Activated CD8-positive, alpha-beta memory T cell treated with anti-CD3 and anti-CD28 coated beads for 36 hours (primary cell): ENCODE results near the gene INA. TPM values are rescaled to one million over a fixed set of nuclear protein-coding genes. Genes with fewer than 3 reads are reported as not detected.

Experiments used
- CTCF ChIA-PET: fragments of 350-600 bp; sonication (Branson Sonifier 250); formaldehyde crosslinking; loops from one replicate; lab custom pipeline; 2021; ENCODE audit warnings: antibody characterized with exemption; lab: Charles Lee
- POLR2A ChIA-PET: fragments of 350-600 bp; sonication (Branson Sonifier 250); formaldehyde crosslinking; loops from one replicate; lab custom pipeline; 2021; ENCODE audit warnings: antibody characterized with exemption; lab: Charles Lee
- total RNA-seq, 2 experiments: library from RNA; stranded (reverse); gene quantifications; one replicate each; pipeline ENCODE4 v1.2.3, GENCODE V29; 2021

INA gene
- total RNA-seq, 2 experiments from 2014 or later = 0.63 to 0.82 TPM

DNA sequence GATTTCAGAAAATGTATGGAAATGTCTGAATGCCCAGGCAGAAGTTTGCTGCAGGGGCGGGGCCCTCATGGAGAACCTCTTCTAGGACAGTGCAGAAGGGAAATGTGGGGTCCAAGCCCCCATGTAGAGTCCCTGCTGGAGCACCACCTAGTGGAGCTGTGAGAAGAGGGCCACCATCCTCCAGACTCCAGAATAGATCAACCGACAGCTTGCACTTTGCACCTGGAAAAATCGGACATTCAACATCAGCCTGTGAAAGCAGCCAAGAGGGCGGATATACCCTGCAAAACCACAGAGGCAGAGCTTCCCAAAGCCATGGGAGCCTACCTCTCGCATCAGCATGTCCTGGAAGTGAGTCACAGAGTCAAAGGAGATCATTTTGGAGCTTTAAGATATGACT is 16.9 kb upstream of the INA start:
- POLR2A ChIA-PET = no interaction called here
- CTCF ChIA-PET = interaction anchor here (0.5 kb wide), 1 partner anchor 55 kb away, joined by 3 read pairs; no protein-coding TSS in a partner anchor

DNA sequence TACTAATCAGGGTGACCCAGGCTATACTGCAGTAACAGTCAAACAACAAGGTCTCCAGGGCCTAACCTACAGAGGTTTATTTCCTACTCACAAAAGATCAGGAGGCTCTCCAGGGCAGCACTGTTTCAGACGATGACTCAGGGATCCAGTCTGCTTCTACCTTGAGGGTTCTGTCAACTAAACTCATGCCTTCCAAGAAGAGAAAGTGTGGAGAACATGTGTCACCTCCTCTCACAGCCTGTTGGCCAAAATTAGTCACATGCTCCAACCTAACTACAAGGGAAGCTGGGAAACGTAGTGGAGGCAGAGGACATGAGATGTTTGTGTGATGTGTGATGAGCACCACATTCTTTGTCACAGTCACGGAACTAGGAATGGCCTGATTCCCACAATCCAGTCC is 14.7 kb upstream of the INA start:
- ChIA-PET POLR2A (no interaction called here), CTCF (interaction anchor here (0.7 kb wide), 1 partner anchor 268 kb away, joined by 3 read pairs; no protein-coding TSS in a partner anchor)

DNA sequence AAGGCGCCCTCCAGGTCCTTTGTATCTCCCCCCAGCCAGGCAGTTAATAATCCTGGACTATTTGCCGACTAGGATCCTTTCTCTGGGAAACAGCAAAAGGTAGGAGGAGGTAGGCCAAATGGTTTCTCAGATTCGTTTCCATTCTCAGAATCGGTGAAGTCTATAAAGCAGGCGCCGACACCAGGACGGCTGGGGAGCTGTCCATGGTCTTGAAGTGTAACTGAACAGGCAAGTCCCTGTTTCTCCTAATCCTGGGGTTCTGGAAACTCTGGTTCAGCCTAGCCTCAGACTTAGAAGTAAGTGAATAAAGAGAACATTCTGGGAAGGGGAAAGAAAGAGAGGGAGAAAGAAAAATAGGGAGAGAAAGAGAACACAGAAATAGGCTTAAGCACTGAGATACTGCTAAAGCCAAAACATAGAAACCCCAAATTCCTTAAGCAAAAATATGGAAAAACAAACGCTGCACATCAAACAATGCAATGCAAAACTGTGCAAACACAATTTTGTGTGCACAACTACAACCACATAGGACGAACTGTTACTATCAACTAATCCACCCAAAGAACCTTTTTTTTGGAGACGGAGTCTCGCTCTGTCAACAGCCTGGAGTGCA is 11.1 kb upstream of the INA start:
- ChIA-PET CTCF (no interaction called here), POLR2A (no interaction called here)

DNA sequence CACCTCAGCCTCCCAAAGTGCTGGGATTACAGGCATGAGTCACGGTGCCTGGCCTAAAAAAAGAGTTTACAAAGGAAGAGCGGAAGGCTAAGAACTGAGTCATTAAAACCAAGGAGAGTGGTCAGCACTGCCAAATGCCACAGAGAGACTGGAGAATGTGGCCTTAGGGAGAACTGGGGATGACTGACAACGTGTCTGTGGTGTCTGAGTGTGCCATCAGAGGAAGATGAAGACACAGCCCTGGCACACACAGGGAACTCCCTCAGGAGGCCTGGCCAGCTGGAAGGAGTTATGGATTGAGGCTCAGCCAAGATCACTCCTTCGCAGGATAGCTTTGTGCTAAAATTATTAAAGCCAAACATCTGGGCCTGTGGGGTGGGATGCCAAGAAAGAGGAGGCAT is 3.9 kb upstream of the INA start:
- POLR2A ChIA-PET = no interaction called here
- CTCF ChIA-PET = no interaction called here

DNA sequence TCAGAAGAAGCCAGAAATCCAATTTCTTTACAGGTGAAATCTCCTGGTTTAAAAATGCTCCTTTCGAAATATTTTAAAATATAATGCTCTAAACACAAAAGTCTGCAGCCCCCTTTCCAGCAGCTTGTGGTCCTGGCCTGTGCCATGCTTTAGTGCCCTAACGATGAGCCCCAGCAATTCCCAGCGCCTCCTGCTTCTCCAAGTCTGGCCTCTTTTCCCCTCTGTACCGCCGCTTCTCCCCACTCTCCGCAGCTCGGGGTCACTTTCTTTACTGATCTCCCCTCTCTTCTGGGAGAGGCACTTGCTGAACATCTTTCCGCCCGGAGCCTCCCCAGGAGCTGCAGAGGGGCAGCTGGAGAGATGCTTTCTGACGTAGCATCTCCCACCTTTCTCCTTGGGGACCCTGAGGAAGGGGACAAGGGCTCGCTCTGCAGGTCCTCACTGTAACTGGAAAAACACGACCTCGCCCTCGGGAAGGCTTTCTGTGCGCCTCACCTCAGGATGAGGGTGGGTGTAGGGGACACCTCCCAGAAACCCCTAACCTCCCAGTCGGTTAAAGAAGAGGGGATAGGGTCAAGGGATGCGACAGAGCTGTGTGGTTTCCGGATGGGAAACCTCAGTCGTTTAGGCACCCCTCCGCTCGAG is 565 bp upstream of the INA start:
- CTCF ChIA-PET = interaction anchor here (0.8 to 1.3 kb wide), 2 partner anchors 12 to 85 kb away, joined by 3 to 5 read pairs; no protein-coding TSS in a partner anchor
- POLR2A ChIA-PET = no interaction called here

DNA sequence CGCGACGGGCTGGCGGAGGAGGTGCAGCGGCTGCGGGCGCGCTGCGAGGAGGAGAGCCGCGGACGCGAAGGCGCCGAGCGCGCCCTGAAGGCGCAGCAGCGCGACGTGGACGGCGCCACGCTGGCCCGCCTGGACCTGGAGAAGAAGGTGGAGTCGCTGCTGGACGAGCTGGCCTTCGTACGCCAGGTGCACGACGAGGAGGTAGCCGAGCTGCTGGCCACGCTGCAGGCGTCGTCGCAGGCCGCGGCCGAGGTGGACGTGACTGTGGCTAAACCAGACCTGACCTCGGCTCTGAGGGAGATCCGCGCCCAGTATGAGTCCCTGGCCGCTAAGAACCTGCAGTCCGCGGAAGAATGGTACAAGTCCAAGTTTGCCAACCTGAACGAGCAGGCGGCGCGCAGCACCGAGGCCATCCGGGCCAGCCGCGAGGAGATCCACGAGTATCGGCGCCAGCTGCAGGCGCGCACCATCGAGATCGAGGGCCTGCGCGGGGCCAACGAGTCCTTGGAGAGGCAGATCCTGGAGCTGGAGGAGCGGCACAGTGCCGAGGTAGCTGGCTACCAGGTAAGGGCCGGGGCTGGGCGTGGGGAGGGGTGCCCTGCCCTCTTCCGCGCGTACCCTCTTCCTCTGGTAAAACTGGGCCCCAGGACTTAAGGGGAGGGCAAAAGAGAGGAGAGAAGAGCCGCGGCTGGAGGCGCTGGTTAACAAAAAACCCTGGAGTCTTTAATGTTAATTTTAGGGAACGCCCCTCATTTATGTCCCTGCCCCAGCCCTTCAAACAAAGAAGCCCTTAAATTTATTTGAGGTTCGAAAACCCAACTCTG is 987 bp downstream of the INA start:
- ChIA-PET POLR2A (interaction anchor here (0.6 kb wide), 1 partner anchor 373 kb away, joined by 3 read pairs; no protein-coding TSS in a partner anchor), CTCF (interaction anchor here (1.3 kb wide), 1 partner anchor 87 kb away, joined by 5 read pairs; no protein-coding TSS in a partner anchor)

DNA sequence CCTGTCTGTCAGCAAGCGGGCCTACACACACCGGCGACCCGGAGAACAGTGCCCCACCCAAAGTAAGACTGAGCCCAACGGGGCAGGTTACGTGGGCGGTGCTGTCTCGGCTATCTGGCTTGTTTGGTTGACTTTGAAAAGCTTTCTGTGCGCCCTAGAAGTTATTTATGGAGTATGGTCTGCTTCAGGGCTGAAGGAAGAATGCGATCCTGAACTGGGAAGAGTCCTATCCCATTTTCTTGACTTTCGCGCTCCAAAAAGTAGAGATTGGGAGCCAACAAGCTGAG is 1.5 kb downstream of the INA start:
- ChIA-PET CTCF (no interaction called here), POLR2A (interaction anchor here (0.6 kb wide), 1 partner anchor 374 kb away, joined by 3 read pairs; no protein-coding TSS in a partner anchor)

DNA sequence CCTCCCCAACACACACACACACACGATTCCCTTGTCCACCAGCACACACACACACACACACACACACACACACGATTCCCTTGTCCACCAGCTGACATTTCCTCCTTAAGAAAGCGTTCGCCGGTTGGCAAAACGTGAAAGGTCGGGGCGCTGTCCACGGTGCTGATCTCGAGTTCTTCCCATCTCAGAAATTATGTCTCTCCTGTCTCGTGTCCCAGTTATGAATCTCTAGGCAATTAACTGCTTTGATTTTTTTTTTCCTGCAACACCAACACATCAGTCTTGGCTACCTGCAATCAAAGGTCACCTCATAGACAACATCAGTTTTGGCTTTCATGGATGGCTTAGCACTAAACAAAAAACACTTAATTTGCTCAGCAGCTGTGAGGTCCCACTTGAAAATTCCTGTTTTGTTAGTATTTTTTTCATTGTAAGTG is 1.9 kb downstream of the INA start:
- CTCF ChIA-PET = no interaction called here
- POLR2A ChIA-PET = interaction anchor here (0.6 kb wide), 1 partner anchor 374 kb away, joined by 3 read pairs; no protein-coding TSS in a partner anchor

DNA sequence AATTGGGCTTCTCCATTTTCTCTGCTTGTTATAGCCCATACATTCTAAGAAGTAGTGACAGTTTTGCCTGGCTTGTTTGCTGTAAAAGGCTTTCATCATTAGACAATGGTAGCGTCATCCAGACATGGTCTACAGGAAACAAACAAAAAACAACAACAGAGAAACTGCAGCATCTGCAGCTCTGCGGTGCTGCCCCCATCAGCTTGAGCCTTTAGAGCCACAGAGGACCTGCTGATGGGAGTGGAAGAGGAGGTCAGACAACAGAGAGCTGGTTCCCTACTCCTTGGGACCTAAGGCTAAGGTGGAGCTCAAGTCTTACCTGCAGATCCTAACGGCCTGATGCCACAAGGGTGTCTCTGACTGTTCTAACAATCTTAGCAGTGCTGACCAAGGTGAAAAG is 3.1 kb downstream of the INA start:
- ChIA-PET POLR2A (no interaction called here), CTCF (no interaction called here)

DNA sequence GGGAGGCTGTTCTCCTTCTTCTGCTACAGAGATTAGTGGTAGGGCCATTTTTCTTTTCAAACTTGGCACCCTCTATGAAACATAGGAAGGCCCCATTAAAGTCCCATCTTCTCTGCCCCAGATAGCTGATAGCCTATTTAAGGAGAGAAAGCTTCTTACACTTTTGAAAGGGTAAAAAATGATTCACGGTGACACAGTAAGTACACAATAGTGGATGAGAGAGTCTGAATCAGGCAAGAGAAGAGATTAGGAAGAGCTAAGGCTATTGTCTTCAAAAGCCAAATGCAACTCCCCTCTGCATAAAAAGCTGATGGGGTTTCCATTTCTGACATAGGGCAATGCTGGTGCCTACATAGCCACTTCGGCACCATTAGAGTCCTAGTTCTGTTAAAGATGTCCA is 3.6 kb downstream of the INA start:
- ChIA-PET POLR2A (no interaction called here), CTCF (no interaction called here)

DNA sequence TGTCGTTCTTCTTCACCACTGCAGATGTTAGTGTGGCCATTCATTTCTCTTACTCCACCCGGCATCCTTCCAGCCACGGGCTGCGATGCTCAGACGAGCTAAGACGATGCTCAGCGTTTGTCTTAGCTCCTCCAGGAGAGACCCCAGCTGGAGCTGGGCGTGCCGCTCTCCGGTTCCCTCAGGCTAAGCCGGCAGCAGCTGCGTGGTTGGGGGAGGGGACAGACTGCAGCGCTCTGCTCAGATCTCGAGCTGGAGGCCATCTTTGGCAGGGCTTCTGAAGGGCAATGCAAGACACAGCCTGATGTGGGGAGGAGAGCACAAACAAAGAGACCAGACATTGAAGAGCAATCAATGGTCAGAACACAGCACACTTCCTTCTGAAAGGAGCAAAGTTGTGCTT is 4.8 kb downstream of the INA start:
- POLR2A ChIA-PET = no interaction called here
- CTCF ChIA-PET = no interaction called here

DNA sequence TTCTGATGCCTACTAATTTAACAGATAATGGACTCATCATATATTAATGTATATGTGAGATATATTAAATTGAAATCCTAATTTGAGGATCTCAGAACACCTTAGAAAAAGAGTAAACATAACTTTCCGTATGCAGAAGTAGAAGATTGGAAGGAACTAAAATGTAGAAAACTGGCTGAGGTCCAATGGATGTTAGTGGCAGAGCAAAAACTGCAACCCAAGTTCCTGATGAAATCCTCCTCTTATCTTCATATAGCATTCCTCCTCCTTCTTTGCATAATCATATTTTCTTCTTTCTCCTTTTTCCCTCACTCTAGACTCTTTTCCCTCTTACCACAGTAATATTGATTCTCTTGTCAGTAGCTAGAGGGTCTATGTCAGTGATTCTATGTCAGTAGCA is 6.0 kb downstream of the INA start:
- ChIA-PET POLR2A (no interaction called here), CTCF (no interaction called here)

DNA sequence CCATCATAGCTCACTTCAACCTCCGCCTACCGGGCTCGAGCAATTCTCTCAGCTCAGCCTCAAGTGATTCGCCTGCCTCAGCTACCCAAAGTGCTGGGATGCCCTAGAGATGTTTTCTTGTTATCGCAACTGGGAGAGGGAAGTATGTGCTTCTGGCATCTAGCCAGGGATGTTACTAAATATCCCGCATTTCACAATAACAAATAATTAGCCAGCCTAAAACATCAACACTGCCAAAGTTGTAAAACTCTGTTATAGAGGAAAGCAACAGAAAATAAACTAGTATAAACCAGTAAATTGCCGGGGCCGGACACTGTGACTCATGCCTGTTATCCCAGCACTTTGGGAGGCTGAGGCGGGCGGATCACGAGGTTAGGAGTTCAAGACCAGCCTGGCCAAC is 7.2 kb downstream of the INA start:
- CTCF ChIA-PET = interaction anchor here (0.7 kb wide), 1 partner anchor 236 kb away, joined by 3 read pairs; no protein-coding TSS in a partner anchor
- POLR2A ChIA-PET = no interaction called here

DNA sequence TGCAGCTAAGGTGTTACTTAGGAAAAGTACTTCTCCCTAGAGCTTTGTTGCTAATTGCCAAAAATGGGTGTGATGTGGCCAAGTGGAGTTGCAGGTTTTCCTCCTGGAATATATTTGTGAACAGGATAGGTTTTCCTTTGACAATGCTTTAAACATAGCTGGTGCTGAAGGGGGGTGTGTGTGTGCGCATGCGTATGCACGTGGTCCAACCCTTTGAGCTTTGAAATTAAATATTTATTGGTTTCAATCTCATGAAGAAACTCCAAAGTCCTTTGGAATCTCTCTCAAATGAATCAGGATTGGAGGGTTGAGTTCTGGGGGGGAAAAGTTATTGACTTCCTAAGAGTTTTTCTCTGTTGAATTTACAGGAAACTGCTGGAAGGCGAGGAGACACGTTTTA is 11.1 kb downstream of the INA start:
- ChIA-PET CTCF (no interaction called here), POLR2A (no interaction called here)

DNA sequence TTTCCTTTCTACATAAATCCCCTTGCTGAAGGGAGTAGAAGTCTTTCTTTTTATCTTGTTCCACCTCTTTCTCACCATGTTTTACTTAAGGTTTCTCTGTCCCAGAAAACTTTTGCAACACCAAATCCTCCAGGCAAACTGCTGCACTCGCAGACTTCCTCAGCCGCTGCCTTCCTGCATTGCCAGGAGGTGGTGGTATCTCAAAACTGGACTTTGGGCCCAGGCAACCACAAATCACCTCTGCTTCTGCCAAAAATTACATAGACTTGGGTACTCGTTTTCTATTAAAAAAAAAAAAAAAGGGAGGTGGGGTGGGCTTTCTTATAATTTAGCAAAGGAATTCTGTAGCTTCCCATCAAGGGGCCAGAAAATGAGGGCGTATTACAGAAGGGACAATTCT is 14.7 kb downstream of the INA start:
- CTCF ChIA-PET = no interaction called here
- POLR2A ChIA-PET = interaction anchor here (0.7 kb wide), 1 partner anchor 404 kb away, joined by 3 read pairs; no protein-coding TSS in a partner anchor

DNA sequence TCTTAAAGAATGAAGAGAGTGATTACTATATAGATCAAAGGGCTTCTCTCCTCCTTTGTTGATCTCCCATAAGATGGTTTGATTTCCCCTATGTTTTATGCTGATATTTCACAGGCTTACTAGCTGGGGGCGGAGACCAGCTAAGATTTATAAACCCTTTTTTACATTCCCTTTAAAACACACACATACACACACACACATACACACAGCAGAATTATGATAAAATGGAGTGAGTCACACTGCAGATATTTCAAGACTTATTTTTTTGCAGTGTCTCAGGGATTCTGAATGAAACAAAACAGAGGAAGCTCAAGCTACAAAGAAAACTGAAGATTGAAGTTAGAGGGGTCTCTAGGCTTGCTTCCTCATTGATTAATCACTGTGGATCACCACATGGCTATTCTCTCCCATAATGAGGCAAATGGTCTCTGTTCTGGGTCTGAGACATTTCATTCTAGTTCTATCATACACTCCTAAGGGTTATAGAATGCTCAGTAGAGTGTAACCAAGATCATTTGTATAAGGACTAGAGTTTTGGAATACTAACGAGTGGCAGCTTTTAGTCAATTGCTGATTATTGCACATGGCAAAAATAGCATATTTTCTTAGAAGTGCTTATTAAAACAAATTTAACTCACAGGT is 18.6 kb downstream of the INA start:
- ChIA-PET POLR2A (no interaction called here), CTCF (no interaction called here)

DNA sequence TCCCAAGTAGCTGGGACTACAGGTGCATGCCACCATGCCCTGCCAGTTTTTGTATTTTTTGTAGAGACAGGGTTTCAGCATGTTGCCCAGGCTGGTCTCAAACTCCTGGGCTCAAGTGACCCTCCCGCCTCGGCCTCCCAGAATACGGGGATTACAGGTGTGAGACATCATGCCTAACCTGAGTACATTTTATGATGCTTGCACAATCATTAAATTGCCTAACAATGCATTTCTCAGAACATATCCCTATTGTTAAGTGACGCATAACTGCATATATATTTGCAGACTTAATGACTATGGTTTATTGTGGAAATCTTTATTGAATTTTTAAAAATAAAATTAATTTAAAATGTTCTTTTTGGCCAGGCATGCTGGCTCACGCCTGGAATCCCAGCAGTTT is 30.7 kb downstream of the INA start:
- CTCF ChIA-PET = interaction anchor here (0.8 kb wide), 1 partner anchor 10 kb away, joined by 3 read pairs; no protein-coding TSS in a partner anchor
- POLR2A ChIA-PET = no interaction called here

DNA sequence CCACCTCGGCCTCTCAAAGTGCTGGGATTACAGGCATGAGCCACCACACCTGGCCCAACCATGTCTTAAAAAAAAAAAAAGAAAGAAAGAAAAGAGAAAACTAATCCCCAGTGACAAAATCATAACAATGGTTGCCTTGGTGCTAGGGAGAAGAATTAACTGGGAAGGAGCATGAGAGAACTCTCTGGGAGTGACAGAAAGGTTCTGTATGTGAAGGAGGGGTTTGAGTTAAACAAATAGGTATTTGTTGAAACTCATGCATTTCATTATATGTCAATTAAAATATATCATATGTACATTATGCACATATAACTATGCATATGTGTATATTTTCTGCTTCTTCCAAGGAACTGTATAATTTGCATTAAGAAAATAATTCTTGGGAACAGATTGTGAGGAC is 33.3 kb downstream of the INA start:
- CTCF ChIA-PET = interaction anchor here (0.7 kb wide), 1 partner anchor 65 kb away, joined by 3 read pairs; no protein-coding TSS in a partner anchor
- POLR2A ChIA-PET = no interaction called here

DNA sequence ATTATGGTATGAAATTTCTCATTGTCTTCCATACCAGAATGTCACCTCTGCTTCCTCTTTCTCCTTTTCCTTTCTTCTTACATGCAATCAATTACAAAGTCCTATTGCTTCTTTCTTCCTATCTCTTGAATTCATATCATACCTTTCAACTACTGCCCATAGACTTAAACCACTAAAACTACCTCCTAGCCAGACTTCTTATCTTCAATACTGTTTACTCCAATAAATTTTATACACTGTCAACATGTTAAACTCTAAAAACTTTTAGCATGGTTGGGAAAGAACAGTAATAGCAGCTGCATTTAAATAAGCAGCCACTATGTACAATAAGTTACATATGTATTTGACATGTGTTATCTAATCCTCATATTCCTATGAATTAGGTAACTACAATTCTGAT is 39.1 kb downstream of the INA start:
- ChIA-PET CTCF (no interaction called here), POLR2A (interaction anchor here (0.6 kb wide), 1 partner anchor 153 kb away, joined by 15 read pairs; no protein-coding TSS in a partner anchor)

DNA sequence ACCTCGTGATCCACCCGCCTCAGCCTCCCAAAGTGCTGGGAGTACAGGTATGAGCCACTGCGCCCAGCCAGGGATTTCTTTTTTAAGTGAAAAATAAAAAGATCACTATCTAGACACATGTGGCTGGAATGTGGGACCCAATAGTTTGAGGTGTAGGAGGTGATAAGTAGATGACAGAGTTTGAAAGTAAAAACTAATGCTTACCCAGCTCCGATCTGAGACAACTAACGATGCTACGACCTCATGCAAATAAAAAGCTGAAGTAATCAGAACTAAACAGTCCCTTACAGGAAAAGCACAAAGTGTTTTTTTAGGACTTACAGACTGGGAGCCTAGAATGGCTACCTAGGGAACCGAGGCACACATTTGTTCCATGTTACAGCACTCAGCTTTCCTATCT is 51.0 kb downstream of the INA start:
- ChIA-PET CTCF (no interaction called here), POLR2A (no interaction called here)
